NCI-H128 (cell line): ENCODE data around the gene PTP4A2.

Source experiments
- DNase-seq: peaks from one replicate; lab custom pipeline; 2025; ENCODE audit not compliant: unreplicated experiment; lab: John Stamatoyannopoulos, UW

Gene PTP4A2

GRCh38 chr1:31938184-31938975 lies at the start of gene PTP4A2:
Gene PTP4A2 (minus strand): TSS chr1:31938368. CDS start chr1:31919065, 19,303 bp downstream.
- peak; percentile 92 for DNase-seq

GRCh38 chr1:31987135-31987619 lies 49.0 kb upstream of the PTP4A2 start:
- no peak for DNase-seq

- no peak for DNase-seq
Measured at GRCh38 chr1:31985430-31985829, 47.3 kb upstream of the PTP4A2 start.

DNA sequence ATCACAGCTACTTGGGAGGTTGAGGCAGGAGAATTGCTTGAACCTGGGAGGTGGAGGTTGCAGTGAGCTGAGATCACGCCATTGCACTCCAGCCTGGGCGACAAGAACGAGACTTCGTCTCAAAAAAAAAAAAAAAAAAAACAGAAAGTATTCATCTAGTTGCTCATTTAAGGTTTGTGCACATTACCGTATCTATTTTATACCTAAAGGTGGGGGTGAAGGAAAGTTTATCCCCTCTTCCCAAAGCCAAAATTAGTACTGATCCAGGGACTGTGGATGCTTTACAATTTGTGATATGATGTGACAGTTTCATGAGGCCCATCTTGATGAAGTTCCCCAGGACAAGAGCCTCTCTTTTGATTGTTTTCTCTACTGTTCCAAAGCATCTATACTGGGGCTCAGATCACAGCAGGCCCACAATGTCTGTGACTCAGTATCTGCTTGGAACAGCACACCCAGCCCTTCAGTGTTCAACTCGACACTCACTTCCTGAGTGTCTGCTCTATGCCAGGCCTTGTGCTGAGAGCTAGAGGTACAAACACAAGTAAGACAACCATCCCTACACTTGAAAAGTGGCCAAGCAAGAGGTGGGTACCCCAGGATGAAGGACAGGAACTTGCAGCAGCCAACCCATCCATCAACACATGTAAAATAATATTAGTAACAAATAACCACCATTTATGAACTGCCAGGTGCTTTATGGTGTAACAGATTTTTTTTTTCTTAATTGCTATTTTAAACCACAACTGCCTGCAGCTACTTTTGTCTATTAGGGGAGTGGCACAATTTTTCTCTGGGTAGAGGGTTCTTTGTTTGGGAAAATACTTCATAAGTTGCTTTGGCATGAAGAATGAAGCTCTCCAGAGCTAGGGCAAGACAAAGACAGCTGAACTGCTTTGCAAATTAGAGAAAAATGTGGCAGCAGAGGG lies 46.5 kb upstream of the PTP4A2 start:
- DNase-seq, result no peak

GRCh38 chr1:31981972-31982371 lies 43.8 kb upstream of the PTP4A2 start:
- no peak for DNase-seq

DNA sequence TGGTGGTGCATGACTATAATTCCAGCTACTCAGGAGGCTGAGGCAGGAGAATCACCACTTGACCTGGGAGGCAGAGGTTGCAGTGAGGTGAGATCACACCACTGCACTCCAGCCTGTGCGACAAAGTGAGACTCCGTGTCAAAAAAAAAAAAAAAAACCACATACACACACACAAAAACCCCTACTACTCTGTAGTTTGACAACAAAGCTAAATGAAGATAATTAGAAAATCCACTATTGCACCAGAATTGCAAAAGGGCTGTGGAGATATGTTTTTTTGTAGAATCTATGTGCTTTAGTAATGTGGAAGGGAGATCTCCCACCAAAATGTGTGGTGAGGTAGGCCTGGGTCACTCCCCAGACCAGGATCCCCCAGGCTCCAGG lies 43.3 kb upstream of the PTP4A2 start:
- no peak for DNase-seq

- no peak for DNase-seq
Measured at GRCh38 chr1:31980835-31981455, 42.8 kb upstream of the PTP4A2 start.

DNA sequence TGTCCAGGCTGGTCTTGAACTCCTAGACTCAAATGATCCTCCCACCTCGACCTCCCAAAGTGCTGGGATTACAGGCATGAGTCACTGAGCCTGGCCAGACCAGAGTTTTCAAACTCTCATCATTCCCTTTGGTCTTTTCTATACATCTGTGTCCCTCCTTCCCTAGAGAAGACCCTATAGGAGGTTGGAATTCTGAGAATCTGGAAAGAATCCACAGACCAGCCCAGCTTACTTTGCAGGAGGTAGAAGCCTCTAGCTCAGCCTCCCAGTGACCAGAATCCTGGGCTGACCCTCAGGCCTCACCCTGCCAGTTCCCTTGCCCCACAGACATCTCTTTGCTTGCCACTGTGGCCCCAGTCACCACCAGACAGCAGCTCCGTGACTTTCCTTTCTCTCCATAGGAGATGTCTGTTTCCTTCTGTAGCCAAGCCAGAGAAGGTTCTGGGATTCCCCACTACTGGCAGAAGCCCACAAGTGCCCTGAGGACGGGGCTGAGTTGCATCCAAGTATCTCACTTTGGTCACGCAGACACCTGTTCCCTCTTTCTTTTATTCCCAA lies 40.8 kb upstream of the PTP4A2 start:
- no peak for DNase-seq

DNA sequence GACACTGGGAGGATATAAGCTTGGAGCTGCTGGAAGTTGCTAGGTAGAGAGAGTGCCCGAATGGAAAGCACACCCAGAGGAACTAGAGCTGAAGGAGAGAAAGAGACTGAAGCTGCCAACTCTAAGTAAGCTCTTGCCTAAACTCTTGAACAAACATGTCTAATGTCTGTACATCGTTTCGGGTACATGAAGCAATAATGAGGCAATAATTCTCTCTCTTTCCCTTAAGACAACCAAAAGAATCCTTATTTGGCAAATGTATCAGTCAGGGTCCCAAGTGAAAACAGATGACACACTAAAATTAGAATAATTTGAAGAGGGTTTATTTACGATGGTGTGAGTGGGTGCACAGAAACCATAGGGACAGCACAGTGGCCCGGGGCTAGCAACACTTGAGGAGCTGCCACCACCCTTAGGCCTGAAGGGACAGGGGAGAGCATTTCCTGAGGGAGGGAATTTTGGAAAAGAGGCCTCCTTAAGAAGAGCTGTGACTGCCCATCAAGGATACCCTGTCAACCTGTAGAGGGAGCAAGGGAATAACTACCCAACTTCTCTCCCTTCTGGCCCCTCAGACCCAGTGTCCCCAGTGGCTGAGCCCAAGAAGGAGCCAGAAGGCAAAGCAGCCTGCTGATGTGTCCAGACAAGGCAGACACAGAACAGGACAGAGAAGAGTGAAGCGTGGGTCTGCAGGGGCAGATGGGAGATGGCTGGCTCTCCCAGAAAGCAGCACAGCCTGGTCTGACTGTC lies 39.4 kb upstream of the PTP4A2 start:
- no peak for DNase-seq

GRCh38 chr1:31976401-31976800 lies 38.2 kb upstream of the PTP4A2 start:
- DNase-seq, result no peak

GRCh38 chr1:31970873-31971272 lies 32.7 kb upstream of the PTP4A2 start:
- no peak for DNase-seq

GRCh38 chr1:31961536-31961935 lies 23.4 kb upstream of the PTP4A2 start:
- DNase-seq, result no peak

DNA sequence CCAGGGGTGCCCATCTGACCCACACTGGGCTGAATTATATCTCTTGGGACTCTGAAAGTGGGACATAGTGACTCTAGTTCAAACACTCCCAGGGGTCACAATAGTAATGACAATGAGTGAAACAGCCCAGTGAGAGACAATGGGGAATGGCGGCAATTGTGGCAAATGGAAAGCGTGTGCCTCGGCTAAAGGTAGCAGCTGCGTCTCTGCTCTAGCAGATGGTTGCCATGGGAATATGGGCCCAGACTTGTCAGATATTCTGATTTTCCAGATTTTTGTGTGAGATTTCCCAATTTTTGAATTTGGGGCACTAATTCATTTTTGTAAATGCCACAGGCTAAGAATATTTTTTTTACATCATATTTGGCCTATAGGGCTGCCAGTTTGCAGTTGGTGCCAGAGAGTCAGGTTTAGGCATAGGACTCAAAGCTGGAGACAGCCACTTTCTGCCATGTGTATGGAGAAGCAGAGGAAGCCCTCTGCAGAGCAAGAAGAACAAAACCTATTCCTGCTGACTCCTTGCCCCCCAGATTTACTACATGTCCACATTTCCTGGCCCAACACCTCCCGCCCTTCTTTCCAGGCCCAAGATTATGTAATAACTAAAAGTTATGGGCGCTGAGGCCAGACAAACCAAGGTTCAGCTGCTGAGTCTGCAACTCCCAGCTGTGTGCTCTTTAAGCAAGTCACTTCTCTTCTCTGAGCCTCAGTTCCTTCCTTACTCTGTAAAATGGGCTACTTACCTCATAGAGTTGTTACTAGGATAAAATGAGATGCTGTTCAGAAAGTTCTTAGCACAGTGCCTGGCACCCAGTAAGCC lies 21.6 kb upstream of the PTP4A2 start:
- no peak for DNase-seq

DNA sequence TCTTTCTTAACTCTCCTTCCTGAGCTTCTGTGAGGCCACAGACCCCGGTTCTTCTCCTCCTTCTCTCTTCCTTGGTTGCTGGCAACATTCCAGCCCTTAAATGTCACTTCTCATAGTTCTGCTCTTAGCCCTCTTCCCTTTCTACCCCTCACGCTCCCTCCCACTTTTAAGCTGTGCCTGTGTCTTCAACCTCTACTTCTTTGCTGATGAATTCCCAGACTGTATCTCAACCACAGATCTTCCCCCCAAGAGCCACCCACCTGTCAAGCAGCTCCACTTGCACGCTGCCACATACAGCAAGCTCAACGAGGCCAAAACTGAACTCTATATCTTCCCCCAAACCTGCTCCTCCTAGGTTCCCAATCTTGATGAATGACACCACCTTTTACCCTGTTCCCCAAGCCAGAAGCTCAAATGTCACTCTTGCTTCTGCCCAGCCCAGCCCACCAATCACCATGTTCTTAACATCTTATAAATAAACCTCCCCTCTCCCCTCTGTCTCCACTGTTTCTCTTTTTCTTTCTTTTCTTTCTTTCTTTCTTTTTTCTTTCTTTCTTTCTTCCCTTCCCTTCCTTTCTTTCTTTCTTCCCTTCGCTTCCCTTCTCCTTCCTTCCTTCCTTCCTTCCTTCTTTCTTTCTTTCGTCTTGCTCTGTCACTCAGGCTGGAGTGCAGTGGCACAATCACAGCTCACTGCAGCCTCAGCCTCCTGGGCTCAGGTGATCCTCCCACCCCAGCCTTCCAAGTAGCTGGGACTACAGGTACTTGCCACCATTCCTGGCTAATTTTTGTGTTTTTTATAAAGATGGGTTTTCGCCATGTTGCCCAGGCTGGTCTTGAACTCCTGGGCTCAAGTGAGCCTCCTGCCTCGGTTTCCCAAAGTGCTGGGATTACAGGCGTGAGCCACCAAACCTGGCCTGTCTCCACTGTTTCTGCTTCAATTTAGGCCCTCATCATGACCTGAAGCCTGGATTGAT lies 19.8 kb upstream of the PTP4A2 start:
- no peak for DNase-seq

DNA sequence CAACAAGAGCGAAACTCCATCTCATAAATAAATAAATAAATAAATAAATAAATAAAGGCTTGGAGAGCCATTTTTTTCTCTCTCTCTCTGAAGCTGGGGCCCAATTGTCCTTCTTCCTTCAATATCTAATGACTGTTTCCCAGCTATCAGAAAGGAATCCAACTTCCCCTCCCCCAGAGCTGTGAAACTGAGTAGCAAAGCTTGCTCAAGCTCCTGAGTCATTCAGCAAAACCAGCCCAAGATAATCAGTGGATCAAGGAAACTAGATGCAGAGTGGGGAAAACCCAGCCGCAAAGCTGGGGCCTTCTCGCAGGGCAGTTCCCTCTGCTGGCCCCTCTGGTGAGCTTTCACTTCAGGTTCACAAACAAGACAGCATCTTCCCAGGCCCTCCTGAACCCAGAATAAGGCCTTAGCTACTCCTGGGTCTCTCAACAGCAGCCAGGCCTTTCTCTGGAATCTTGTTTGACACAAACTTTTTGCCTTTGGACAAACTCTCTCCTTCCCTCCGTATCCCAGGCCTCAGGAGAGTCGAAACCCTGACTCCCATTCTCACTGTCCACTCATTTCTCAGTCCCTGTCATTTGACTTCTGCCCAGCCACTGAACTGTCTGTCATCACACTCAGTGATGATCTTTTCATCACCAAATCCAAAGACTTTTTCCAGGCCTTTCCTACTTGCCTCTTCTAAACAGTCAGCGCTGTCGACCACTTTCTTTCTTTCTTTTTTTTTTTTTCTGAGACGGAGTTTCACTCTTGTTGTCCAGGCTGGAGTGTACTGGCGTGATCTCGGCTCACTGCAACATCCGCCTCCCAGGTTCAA lies 18.0 kb upstream of the PTP4A2 start:
- DNase-seq, result no peak

DNA sequence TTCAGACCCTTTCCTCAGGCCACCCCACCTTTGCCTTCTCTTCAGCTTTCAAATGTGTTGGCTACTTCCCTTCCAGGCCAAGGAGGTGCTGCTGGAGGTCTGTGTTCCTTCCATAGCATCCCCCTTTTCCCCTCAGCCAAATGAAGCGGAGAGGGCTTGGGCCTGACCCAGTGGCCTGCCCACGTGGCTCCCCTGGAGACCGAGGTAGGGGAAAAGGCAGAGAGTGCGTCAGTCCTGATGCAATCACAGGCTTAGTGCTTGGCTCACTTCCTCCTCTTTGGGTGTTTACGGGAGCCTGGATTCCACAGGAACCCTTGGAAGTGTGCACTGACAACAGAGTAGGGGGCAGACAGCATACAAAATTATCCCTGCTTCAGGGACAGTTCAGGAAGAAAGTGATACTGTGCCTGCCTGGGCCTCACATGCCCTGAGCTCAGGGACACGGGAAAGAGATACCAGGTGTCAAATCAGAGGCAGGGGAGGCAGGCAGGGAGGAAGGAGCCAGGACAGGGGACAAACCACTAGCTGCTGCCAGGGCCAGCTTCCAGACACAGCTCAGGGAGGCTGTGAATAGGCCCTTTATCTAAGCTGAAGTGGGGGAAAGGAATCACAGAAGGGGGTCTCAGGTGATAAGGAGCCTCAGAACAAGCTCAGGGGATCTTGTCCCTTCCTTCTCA lies 16.6 kb upstream of the PTP4A2 start:
- no peak for DNase-seq

DNA sequence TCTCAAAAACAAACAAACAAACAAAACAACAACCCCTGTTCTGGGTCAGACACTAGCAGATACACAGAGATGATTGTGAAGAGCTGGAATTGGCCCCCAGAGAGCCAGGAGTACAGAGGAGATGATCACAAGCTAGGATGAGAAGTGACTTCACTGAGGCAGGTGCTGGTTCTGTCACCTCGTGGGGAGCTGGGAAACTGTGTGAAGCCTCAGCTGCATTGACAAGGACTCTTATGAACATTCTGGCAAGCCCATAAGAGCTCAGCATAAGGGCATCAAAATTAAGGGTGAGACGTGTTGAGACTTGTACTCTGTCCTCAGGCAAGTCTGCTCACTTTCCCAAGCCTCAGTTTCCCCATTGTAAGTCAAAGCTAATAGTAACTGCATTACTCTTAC lies 14.7 kb upstream of the PTP4A2 start:
- DNase-seq, result no peak
